C1 segment of cervical spinal cord (tissue), 14 donors: ENCODE data around the gene WFDC11.

Experiments
- DNase-seq, 14 donors: peaks; one replicate each; lab custom pipeline; 2025; lab: John Stamatoyannopoulos, UW

The WFDC11 gene

GRCh38 chr20:45626540-45626939, 43.5 kb downstream of the WFDC11 start:
- DNase-seq = no peak

- no peak for DNase-seq
Observed at GRCh38 chr20:45621593-45621992, 48.4 kb downstream of the WFDC11 start.

GRCh38 chr20:45617591-45617990, 52.4 kb downstream of the WFDC11 start:
- DNase-seq = no peak

- no peak for DNase-seq
Observed at GRCh38 chr20:45612314-45612713, 57.7 kb downstream of the WFDC11 start.

GRCh38 chr20:45611054-45611453, 59.0 kb downstream of the WFDC11 start:
- no peak for DNase-seq

- DNase-seq = no peak
Observed at GRCh38 chr20:45607810-45608209, 62.2 kb downstream of the WFDC11 start.
